Activated B cell treated with CpG ODN at 0.5 μM for 24 hours (primary cell): ENCODE measurements around the gene GPRIN2. TPM values are rescaled to one million over a fixed set of nuclear protein-coding genes. Genes with fewer than 3 reads are reported as not detected.
A peak's percentile ranks its signal among the peaks of the same experiment; 100 is the strongest.

ENCODE experiments used
- ATAC-seq: fragments of 200-7000 bp; cut with Tn5 transposase; one replicate; pipeline ENCODE4 v1.10.0; 2021; ENCODE audit warnings: low read depth, mild to moderate bottlenecking, moderate library complexity
- CTCF ChIA-PET: fragments of 350-600 bp; sonication (Branson Sonifier 250); formaldehyde crosslinking; loops from one replicate; lab custom pipeline; 2021; ENCODE audit warnings: antibody characterized with exemption; lab: Charles Lee
- POLR2A ChIA-PET: fragments of 350-600 bp; sonication (Branson Sonifier 250); formaldehyde crosslinking; loops from one replicate; lab custom pipeline; 2021; ENCODE audit warnings: antibody characterized with exemption; lab: Charles Lee
- DNase-seq: peaks from one replicate; pipeline ENCODE4 v3.0.0; 2022
- H3K27ac Mint-ChIP-seq: one replicate; pipeline ENCODE4 v1.8.0; 2020; ENCODE audit warnings: mixed read lengths
- H3K27me3 Mint-ChIP-seq: one replicate; pipeline ENCODE4 v1.8.0; 2021; ENCODE audit warnings: mixed read lengths
- H3K36me3 Mint-ChIP-seq: one replicate; pipeline ENCODE4 v1.8.0; 2021; ENCODE audit warnings: low read depth, mixed read lengths
- H3K4me1 Mint-ChIP-seq: one replicate; pipeline ENCODE4 v1.8.0; 2021; ENCODE audit warnings: mixed read lengths
- H3K4me3 Mint-ChIP-seq: one replicate; pipeline ENCODE4 v1.8.0; 2020; ENCODE audit warnings: mild to moderate bottlenecking, mixed read lengths
- H3K9me3 Mint-ChIP-seq: one replicate; pipeline ENCODE4 v1.8.0; 2020; ENCODE audit warnings: mixed read lengths
- intact Hi-C: fragments of 100-400 bp; cut with micrococcal nuclease; formaldehyde crosslinking; loops from one replicate; pipeline ENCODE4 v1.15.1; 2024
- total RNA-seq: library from RNA; stranded (reverse); gene quantifications from 2 replicates; pipeline ENCODE4 v1.2.3, GENCODE V29; 2022
- TF ChIP-seq, protein P1 (sequence below): fragments of 200-600 bp; IDR thresholded peaks from one replicate; pipeline ENCODE4 v1.8.0; 2022; ENCODE audit warnings: antibody characterized with exemption, mild to moderate bottlenecking

Gene GPRIN2
- total RNA-seq, 1 donor from 2014 or later, result not detected

DNA sequence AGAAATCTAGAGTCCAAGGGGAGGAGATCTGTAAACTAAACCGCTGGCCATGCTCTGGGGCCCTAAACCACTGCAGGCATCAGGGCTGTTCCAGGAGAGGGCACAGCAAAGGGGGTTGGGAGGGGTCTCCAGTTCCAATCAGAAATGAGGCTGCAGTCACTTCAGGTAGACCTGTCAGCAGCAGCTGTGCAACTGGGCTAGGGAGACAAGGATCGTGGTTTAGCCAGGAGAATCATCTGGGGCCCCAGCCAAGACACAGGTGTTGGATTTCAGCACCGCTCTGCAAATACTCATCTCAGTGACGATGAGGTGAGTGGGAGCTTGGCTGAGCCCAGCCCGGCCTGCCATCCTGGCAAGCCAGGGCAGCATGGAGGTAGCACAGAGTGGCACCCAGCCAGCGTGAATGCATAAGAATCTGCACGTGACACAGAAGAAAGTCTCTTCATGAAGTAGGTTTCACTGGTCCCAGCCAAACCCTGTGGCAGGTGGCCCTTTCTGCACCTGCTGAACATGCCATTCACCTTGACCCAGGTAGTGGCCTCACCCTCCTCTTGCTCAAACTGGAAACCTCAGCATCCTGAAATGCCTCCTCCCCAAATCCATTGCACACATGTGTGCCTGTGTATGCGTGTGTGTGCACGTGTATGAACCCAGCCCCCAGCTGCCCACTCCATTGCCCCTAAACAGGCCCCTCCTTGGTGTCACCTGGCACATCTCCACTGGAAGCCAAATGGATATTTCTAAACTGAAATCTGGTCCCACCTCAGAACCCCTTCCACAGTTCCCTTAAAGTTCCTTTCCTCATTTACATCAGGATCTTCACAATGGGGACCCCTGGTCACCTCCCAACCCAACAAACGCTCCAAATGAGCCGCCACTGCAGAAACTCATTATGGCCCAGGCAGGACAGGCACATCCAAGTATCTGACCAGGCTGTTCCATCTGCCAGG is 9.6 kb downstream of the GPRIN2 start:
- Mint-ChIP-seq H3K36me3 (no peaks in the 10 kb centered on the region), H3K27me3 (peaks cover 21% of the 10 kb centered on the region), H3K9me3 (no peaks in the 10 kb centered on the region), H3K4me1 (no peaks in the 10 kb centered on the region), H3K4me3 (no peak overlapping the region), H3K27ac (no peak overlapping the region)
- CTCF ChIA-PET, result no interaction called here
- TF ChIP-seq, protein P1, sequence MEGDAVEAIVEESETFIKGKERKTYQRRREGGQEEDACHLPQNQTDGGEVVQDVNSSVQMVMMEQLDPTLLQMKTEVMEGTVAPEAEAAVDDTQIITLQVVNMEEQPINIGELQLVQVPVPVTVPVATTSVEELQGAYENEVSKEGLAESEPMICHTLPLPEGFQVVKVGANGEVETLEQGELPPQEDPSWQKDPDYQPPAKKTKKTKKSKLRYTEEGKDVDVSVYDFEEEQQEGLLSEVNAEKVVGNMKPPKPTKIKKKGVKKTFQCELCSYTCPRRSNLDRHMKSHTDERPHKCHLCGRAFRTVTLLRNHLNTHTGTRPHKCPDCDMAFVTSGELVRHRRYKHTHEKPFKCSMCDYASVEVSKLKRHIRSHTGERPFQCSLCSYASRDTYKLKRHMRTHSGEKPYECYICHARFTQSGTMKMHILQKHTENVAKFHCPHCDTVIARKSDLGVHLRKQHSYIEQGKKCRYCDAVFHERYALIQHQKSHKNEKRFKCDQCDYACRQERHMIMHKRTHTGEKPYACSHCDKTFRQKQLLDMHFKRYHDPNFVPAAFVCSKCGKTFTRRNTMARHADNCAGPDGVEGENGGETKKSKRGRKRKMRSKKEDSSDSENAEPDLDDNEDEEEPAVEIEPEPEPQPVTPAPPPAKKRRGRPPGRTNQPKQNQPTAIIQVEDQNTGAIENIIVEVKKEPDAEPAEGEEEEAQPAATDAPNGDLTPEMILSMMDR, result no peak
- no peak for ATAC-seq
- POLR2A ChIA-PET, result no interaction called here
- DNase-seq, result peak; percentile 14
- intact Hi-C loops, result no loop called here

GRCh38 chr10:46545861-46546590 is 10.4 kb downstream of the GPRIN2 start:
- H3K27me3 Mint-ChIP-seq, result peaks cover 22% of the 10 kb centered on the region
- ChIA-PET POLR2A (no interaction called here), CTCF (no interaction called here)
- H3K9me3 Mint-ChIP-seq, result no peaks in the 10 kb centered on the region
- no peaks in the 10 kb centered on the region for H3K36me3 Mint-ChIP-seq
- intact Hi-C loops, result no loop called here
- TF ChIP-seq, protein P1, result no peak
- H3K27ac Mint-ChIP-seq, result no peak overlapping the region
- no peak for DNase-seq
- no peak overlapping the region for H3K4me3 Mint-ChIP-seq
- no peaks in the 10 kb centered on the region for H3K4me1 Mint-ChIP-seq
- ATAC-seq, result no peak

- no peak overlapping the region for H3K27ac Mint-ChIP-seq
- no peak for ATAC-seq
These were observed 11.3 kb downstream of the GPRIN2 start for GRCh38 chr10:46544989-46545791.

GRCh38 chr10:46543466-46544377 is 12.7 kb downstream of the GPRIN2 start:
- H3K4me1 Mint-ChIP-seq, result no peaks in the 10 kb centered on the region
- TF ChIP-seq, protein P1, result no peak
- intact Hi-C loops, result no loop called here
- H3K4me3 Mint-ChIP-seq, result no peak overlapping the region
- DNase-seq, result no peak
- ATAC-seq, result no peak
- peaks cover 36% of the 10 kb centered on the region for H3K27me3 Mint-ChIP-seq
- H3K27ac Mint-ChIP-seq, result no peak overlapping the region
- H3K36me3 Mint-ChIP-seq, result no peaks in the 10 kb centered on the region
- no peaks in the 10 kb centered on the region for H3K9me3 Mint-ChIP-seq
- ChIA-PET CTCF (no interaction called here), POLR2A (no interaction called here)

More at GRCh38 chr10:46544989-46545791, 11.3 kb downstream of the GPRIN2 start:
- intact Hi-C loops, result no loop called here
- POLR2A ChIA-PET, result no interaction called here
- Mint-ChIP-seq H3K36me3 (no peaks in the 10 kb centered on the region), H3K4me1 (no peaks in the 10 kb centered on the region), H3K27me3 (peaks cover 30% of the 10 kb centered on the region), H3K4me3 (no peak overlapping the region), H3K9me3 (no peaks in the 10 kb centered on the region)
- CTCF ChIA-PET, result no interaction called here
- peak; percentile 11 for DNase-seq
- TF ChIP-seq, protein P1, result no peak
